Umbilical cord (tissue), 2 donors: Measurements from ENCODE around the gene NELFB. TPM values are rescaled to one million over a fixed set of nuclear protein-coding genes. Genes with fewer than 3 reads are reported as not detected.
"Not testable (repeated sequence)": the region's sequence is repeated elsewhere in the genome, so short reads cannot be mapped to it uniquely, and the experiment has no call there.

Experiments
- DNase-seq: peaks from one replicate; pipeline ENCODE4 v3.0.0-alpha.2; 2015; ENCODE audit warnings: low spot score
- total RNA-seq: library from RNA; depleted of rRNA; stranded (reverse); fragments of >200 nt; gene quantifications from one replicate; pipeline ENCODE4 v1.2.3, GENCODE V29; 2014; ENCODE audit warnings: low replicate concordance; ENCODE audit not compliant: insufficient read depth

Gene NELFB
- total RNA-seq, 1 donor from 2014 or later: 18.8 TPM

DNA sequence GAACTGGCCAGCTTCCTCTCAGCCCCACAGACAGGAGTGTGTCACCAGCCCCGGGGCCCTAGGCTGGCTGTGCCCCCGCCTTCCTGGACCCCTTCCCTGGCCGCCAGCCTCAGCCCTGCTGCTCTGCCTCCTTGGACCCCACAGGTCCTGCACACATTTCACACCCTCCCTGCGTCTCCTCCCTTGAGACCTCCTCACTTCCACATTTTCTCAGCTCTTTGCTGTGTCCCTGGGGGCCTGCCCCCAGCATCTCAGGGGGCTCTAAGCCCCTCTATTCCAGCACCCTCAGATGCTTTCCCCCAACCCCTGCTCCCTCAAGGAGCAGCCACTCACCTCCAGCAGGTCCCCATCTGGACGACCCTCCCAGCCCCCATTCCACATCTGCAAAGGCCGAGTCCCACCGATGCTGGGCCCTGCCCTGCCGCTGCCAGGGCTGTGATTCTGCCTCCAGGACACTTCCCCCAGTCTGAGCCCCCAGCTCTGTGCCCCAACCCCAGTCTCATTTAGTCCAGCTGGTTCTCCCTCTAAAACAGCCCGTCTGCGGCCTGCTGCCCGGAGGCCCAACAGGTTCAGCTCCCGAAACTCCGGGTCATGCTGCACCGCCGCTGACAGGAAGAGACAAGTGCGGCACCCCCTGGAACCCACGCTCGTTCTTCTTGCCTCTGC is 20.2 kb upstream of the NELFB start:
- DNase-seq: no peak

DNA sequence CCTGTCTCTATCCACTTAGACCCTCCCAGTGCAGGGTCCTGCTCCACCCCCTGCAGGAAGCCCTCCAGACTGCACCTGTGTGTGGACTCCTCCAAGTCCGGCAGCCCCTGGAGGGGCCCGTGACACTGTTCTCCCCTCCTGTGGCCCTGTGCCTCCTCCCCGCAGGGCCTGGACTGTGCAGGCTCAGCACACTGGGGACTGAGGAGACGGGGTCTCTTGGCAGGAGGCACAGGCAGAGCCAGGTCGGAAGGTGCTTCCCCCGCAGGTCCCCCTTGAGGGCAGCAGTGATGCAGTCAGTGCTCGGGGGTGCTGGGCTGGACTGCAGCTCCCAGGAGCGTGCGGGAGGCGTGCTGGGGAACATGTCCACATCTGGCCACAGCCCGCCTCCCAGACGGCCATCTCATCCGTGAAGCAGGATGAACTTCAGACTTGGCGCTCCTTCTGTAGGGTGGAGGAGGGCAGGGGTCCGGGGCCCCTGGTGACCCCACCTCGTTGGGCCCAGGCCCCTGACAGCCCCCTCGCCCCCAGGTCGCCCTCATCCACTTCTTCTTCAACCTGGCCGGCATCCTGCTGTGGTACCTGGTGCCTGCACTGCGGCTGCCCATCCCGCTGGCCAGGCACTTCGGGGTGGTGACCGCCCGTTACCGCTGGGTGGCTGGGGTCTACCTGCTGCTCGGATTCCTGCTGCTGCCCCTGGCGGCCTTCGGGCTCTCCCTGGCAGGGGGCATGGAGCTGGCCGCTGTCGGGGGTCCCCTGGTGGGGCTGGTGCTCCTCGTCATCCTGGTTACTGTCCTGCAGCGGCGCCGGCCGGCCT is 19.5 kb upstream of the NELFB start:
- DNase-seq: no peak

DNA sequence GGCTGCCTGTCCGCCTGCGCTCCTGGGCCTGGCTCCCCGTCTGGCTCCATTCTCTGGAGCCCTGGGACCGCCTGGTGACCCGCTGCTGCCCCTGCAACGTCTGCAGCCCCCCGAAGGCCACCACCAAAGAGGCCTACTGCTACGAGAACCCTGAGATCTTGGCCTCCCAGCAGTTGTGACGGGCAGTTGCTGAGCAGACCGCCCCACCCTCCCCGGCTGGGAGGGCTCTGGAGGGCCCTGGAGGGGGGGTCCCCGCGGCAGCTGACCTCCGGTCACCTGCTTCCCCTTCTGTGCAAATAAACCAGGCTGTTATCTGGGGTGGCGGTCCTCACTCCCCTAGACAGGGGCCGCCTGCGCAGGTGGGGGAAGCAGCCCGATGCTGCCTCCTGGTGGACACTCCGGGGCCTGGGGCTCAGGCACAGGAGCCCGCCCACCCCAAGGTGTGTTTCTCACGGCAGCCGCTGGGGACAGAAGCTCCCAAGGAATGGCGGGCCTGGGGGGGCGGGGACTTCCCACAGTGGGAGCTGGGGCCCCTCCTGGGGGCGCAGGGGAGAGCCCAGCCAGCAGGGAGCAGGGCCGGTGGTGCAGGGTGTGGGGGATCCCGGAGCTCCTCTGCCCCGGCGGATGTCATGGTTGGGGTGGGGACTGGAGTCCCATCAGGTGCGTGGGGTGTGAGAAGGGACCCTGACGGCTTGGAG is 18.7 kb upstream of the NELFB start:
- DNase-seq: peak; percentile 81

DNA sequence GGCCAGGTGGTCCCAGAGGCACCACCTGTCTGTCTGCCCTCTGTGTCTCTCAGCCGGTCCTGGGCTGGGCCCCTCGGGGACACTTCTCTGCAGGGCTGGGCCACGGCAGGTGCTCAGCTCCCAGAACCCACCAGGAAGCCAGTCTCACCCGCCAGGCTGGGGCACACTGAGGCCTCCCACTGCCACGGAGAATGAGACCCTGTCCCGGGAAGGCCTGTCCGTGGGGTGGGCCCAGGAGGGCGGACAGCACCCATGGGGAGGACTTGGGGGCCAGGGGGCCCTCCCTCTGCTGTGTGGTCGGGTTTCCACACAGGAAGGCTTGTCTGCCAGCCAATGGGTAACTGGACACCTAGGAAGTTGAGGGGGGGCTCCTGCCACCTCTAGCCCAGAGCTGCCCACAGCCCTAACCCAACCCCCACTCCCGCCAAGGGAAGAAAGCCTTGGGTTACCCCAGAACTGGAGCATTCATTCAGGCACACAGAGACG is 18.1 kb upstream of the NELFB start:
- no peak for DNase-seq

DNA sequence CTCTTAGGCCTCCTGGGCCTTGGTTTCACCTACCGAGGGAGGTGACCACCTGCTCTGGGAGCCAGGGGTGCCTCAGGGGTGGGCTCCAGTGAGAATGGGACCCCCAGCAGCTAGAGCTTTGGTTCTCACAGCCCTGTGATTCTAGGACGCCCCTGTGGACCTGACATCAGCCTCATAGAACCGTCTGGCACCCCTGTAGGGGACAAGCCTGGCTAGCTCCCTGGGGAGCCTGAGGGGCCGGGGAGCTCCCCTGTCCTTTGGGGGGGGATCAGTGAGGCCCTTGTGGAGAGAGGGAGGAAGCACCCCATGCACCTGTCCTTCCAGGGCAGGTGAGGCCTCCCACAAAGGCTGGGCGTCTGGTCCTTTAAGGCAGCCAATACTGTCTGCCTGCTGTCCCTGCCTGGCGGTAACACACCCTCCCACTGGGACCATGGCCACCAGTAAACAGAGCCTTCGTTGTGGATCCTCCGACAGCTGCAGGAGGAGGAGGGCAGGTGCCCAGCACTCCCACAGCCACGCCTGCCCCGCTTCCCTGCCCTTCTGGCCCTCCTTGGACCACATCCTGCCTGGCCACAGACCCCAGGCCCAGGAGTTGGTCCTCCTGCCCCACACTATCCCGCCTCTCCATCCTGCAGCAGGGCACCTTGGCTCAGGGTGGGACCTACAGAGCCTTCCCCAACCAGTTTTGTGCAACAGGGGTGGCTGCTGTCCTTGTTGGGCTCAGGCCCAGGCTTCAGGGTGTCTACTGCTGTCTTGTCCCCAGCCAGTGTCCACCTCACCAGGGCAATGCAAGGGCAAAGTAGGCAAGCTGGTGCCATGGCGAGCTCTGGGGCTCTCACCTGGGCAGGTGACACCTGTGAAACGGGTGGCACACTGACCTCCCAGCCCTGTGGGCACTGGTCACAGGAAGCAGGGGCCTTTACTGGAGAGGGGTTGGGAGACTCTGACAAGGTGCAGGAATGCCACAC is 17.1 kb upstream of the NELFB start:
- DNase-seq: no peak

DNA sequence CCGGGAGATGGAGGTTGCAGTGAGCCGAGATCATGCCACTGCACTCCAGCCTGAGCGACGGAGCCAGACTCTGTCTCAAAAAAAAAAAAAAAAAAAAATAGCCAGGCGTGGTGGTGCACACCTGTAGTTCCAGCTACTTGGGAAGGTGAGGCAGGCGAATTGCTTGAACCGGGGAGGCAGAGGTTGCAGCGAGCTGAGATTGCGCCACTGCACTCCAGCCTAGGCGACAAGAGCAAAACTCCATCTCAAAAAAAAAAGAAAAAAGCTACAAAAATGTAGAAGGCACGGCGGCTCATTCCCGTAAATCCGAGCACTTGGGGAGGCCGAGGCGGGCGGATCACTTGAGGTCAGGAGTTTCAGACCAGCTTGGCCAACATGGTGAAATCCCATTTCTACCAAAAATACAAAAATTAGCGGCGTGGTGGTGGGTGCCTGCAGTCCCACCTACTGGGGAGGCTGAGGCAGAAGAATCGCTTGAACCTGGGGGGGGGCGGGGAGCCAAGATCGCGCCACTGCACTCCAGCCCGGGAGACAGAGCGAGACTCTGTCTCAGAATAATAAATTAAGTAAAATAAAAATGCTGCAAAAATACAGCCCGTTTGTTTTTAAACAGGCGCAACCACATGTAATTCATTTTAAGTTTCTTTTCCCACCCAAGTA is 15.5 kb upstream of the NELFB start:
- not testable (repeated sequence) for DNase-seq

DNA sequence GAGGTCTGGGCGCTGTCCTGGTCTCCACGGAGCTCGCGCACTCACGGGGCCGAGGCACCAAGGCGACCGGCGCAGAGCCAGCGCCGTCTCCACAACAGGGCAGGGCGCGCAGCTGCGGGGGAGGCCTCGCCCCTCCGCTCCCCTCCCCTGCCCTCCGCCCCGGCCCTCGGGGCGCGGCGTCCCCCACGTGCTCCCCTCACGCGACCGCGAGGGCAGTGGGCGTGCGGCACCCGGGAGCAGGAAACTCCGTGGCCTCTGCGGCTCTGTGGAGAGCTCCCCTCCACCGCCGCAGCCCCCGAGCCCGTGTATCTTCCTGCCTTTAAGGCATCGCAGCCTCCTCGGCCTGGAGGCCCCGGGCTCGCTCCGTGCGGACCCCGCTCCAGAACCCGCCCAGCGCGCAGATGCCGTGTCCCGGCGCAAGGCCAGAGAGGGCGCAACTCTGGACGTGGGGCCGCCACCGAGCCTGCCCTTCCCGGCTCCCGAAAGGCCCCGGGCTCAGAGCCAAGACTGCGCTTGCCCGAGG is 14.7 kb upstream of the NELFB start:
- DNase-seq: peak; percentile 80

DNA sequence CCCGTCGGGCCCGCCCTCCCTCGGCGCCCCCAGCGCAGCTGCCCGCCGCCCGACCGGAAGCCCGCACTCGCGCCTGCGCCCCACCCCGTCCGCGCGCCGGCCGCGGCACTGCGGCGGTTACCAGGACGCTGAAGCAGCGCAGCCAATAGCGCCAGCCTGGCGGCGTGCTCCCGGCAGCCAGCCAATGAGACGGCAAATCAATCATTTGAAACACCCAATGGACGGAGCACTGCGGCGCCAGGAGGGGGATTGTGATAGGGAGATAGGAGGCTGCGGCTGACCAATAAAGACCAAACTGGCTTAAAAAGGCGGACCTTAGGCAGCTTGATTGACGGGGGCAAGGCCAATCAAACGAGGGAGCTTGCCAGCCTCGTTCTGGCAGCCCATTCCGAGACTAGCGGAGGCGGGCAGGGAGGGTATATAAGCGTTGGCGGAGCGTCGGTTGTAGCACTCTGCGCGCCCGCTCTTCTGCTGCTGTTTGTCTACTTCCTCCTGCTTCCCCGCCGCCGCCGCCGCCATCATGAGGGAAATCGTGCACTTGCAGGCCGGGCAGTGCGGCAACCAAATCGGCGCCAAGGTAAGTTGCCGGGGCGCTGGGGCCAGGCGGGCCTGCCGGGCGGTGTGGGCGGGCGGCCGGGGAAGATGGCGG is 14.2 kb upstream of the NELFB start, which contains the start of gene TUBB4B:
TUBB4B (plus strand) TSS at position 447 of the 649 bp plus-strand sequence; CDS start at position 521, 74 bp downstream.
- DNase-seq: peak; percentile 100

DNA sequence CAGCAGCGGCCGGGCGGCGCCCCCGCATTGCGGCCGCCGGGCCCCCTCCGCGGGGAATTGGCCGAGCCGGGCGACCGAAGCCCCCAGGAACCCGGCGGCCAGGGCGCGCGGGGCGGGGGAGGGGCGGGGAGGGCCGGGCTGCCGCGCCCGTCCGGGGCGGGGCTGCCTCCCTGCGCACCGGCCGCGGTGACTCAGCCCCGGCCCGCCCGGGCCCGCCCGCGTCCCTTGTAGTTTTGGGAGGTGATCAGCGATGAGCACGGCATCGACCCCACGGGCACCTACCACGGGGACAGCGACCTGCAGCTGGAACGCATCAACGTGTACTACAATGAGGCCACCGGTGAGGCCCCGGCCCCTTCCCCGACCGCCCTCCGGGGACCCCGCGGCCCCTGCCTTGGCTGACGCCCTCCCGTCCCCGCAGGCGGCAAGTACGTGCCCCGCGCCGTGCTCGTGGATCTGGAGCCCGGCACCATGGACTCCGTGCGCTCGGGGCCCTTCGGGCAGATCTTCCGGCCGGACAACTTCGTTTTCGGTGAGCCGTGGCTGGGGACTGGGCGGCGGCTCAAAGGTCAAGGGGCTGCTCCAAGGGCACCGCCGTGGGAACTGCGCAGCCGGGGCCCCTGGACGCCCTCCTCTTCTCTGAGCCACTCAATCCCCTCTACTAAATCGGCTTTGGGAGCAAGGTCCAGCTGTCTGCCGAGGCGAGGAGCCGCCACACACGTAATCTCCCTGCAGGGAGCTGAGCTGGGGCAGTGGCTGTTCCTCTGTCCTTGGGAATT is 13.4 kb upstream of the NELFB start:
- DNase-seq: no peak

DNA sequence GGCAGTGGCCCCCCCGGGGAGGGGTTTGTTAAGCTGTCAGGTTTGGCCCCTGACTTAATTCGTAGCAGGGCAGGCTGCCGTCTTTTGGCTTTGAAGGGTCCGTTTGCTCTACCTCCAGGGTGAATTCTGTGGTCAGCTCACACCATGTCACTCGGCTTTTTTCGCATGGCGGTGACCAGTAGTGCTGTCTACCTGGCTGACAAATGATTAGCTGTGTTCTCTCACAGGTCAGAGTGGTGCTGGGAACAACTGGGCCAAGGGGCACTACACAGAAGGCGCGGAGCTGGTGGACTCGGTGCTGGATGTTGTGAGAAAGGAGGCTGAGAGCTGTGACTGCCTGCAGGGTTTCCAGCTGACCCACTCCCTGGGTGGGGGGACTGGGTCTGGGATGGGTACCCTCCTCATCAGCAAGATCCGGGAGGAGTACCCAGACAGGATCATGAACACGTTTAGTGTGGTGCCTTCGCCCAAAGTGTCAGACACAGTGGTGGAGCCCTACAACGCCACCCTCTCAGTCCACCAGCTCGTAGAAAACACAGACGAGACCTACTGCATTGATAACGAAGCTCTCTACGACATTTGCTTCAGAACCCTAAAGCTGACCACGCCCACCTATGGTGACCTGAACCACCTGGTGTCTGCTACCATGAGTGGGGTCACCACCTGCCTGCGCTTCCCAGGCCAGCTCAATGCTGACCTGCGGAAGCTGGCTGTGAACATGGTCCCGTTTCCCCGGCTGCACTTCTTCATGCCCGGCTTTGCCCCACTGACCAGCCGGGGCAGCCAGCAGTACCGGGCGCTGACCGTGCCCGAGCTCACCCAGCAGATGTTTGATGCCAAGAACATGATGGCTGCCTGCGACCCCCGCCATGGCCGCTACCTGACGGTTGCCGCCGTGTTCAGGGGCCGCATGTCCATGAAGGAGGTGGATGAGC is 12.6 kb upstream of the NELFB start:
- DNase-seq: no peak

DNA sequence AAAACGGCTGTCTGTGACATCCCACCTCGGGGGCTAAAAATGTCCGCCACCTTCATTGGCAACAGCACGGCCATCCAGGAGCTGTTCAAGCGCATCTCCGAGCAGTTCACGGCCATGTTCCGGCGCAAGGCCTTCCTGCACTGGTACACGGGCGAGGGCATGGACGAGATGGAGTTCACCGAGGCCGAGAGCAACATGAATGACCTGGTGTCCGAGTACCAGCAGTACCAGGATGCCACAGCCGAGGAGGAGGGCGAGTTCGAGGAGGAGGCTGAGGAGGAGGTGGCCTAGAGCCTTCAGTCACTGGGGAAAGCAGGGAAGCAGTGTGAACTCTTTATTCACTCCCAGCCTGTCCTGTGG is 11.9 kb upstream of the NELFB start:
- DNase-seq: not testable (repeated sequence)

DNA sequence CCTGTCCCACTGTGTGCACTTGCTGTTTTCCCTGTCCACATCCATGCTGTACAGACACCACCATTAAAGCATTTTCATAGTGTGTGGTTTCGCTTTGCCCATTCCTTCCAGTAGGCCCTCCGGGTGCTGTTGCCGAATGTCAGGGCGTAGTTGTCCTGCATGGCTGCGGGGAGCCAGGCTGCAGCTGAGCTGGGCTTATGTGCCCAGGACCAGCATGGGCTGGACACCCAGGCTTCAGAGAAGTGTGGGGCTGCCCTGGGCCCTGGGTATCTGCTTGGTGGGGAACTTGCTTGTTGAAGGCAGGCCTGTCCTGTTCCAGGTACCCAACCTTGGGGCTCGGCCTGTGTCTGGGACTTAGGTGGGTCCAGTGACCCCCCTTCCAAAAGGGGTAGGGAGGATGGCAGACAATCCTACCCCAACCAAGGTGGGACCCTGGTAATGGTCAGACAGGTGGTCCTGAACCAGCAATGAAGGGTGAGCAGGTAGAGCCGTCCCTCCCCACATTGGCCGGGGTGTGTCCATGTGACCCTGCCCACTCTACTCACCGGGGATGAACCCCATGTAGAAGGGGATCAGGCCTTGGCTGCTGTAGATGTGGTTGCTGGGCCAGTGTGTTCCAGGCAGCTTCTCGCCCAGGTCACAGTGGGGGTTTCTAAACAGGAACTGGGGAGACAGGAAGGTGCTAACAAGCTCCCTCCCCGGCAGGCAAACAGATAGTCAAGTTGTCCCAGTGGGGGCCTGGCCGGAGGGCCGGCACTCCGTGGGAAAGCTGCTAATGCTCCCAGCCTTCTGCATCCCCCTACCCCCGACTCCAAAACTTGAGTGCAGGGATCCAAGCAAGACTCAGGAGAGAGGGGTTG is 11.3 kb upstream of the NELFB start:
- no peak for DNase-seq

DNA sequence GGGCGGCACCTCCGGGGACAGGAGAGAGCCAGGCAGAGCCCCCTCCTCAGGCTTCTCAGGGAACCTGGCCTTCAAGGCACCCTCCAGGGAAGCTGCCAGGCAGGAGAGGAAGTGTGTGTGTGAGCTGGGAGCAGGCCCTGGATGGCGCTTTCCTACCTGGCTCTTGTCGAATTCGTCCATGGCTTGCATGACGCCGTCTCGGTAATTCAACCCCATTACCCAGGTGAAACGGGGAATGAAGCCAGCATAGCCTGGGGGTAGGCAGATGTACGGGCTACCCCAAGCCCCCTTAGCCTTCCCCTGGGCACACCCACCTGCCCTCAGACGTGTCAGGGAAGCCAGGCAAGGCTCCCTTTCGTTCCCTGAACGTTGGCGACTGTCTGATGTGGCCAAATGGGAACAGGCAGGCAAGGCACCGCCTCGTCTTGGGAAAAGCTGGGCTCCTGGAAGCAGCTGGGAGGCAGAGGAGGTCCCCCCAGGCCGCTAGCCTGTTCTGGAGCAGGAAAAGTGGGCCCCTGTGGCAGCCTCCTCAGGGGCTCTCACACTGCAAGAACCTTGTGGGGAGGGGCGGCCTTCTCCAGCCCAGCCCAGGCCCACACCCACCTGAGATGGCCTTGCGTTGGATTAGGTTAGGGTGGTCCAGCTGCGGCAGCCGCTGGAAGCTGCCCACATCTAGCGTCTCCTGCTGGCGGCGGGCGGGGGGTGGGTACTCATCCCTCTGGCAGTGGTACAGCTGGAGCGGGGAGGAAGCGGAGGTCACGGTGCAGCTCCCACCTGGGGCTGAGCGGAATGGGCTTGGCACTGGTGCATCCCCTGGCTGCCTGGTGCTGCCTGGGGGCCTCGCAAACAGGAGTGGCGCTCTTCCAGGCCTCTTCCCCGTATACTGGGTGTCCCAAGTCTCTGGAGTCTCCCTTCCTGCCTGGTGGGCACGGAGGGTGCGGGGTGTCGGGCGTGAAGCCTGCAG is 10.4 kb upstream of the NELFB start:
- DNase-seq: no peak

DNA sequence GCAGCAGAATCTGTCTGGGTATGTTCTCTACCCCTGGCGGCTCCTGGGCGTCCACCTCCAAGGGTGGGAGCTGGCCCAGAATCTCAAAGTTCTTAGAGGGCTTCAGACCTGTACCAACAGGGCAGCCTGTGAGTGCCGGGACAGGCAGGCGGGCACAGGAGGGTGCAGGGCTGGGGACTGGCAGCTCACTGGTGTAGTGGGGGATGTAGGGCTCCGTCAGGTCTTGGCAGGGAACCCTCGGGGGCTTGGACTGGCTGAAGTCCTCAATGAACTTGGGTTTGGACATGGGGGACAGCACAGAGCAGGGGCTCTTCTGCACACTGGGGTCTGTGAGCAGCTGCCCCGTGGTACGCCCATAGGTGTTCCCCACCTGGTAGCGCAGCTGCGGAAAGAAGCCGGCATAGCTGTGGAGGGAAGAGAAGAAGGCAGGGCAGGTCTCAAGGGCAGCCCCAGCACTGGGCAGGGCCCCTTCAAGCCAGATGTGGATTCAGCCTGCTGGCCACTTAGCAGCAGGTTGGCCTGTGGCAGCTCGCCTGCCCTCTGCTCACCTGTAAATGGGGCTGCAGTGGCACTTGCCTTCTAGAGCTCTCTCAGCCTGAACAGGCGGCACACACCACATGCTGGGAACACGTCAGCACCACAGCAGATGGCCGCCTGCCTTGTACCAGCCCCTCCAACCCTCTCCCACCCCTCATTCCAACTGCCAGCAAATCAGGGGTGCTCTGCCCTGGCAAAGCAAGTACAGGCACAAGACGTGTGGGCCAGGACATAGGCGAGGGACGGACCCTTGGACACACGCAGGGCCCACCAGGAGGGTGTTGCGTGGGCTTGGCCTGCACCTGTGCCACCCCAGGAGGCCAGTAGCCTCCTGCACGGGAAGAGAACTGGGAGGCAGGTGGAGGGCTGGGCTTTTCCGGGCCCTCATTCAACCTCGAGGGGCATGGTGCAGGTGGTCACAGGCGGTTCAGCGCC is 9.4 kb upstream of the NELFB start:
- no peak for DNase-seq
